Esophagus muscularis mucosa (tissue), 3 donors: Measurements from ENCODE around the gene PDE4D.

ENCODE experiments used
- POLR2A ChIP-seq: fragments of 450-650 bp; IDR thresholded peaks from one replicate; pipeline ENCODE4 v1.6.1; 2017; ENCODE audit warnings: antibody characterized with exemption, moderate library complexity, mild to moderate bottlenecking, low read depth
- POLR2AphosphoS5 ChIP-seq, 2 donors: sonication (generic); formaldehyde crosslinking; IDR thresholded peaks; one replicate each; pipeline ENCODE4 v1.6.1; 2017; ENCODE audit warnings: antibody characterized with exemption in 2 of 2
- TF ChIP-seq, protein P1 (sequence below), 3 experiments: fragments of 200-600 bp in 2 of 3; fragments of 450-650 bp in 1 of 3; sonication (generic) in 2 of 3; IDR thresholded peaks; one replicate each; pipeline ENCODE4 v1.5.1; 2017 to 2019; ENCODE audit warnings: antibody characterized with exemption in 3 of 3, mild to moderate bottlenecking in 2 of 3, moderate library complexity in 1 of 3

DNA sequence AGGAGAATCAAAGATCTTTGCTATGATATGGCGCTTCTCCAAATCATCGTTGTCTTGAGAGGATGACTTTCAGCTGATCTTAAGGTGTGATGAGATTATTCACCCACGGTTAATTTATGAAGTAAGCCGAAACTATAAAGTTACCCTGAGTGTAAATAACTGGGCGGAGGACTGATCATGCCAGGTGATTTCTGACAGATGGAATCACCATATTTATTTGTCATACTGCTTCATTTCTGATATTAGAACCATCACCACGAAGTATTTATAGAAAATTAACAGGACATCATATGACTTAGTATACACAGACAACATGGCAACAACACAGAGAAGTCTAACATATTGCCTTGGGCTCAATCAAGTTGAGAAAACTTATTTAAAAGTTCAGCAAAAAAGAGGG lies 708.8 kb downstream of the PDE4D start:
- TF ChIP-seq, protein P1, sequence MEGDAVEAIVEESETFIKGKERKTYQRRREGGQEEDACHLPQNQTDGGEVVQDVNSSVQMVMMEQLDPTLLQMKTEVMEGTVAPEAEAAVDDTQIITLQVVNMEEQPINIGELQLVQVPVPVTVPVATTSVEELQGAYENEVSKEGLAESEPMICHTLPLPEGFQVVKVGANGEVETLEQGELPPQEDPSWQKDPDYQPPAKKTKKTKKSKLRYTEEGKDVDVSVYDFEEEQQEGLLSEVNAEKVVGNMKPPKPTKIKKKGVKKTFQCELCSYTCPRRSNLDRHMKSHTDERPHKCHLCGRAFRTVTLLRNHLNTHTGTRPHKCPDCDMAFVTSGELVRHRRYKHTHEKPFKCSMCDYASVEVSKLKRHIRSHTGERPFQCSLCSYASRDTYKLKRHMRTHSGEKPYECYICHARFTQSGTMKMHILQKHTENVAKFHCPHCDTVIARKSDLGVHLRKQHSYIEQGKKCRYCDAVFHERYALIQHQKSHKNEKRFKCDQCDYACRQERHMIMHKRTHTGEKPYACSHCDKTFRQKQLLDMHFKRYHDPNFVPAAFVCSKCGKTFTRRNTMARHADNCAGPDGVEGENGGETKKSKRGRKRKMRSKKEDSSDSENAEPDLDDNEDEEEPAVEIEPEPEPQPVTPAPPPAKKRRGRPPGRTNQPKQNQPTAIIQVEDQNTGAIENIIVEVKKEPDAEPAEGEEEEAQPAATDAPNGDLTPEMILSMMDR (IDR thresholded peaks at IDR 0.05) = no peak
- no peak for TF ChIP-seq POLR2A
- TF ChIP-seq POLR2AphosphoS5 (IDR thresholded peaks at IDR 0.05) = no peak
